Fibroblast of mammary gland (primary cell): ENCODE results near the gene DNMT1.

Experiments used
- DNase-seq: peaks from one replicate; pipeline ENCODE4 v3.0.0-alpha.2; 2010; ENCODE audit warnings: low read depth
- H3K4me3 ChIP-seq: 2 replicates; pipeline ENCODE4 v1.5.1; 2011; ENCODE audit warnings: low read depth, mild to moderate bottlenecking, low read length, moderate library complexity; ENCODE audit not compliant: control insufficient read depth
- CTCF ChIP-seq: conservative IDR thresholded peaks from 2 replicates; pipeline ENCODE4 v1.5.1; 2011; ENCODE audit warnings: low read depth, low read length, inconsistent platforms; ENCODE audit not compliant: control insufficient read depth, insufficient read depth

DNMT1 gene

GRCh38 chr19:10091895-10092641 lies 102.7 kb downstream of the DNMT1 start:
- no peak for TF ChIP-seq CTCF
- no peak for DNase-seq
- no peak overlapping the region for H3K4me3 ChIP-seq

GRCh38 chr19:10091370-10091687 lies 103.4 kb downstream of the DNMT1 start:
- no peak for TF ChIP-seq CTCF
- no peak for DNase-seq
- no peak overlapping the region for H3K4me3 ChIP-seq

- no peak for TF ChIP-seq CTCF
- no peak for DNase-seq
- H3K4me3 ChIP-seq, result no peak overlapping the region
Measured at GRCh38 chr19:10089801-10090375, 104.9 kb downstream of the DNMT1 start.

GRCh38 chr19:10088949-10089554 lies 105.7 kb downstream of the DNMT1 start:
- TF ChIP-seq CTCF, result no peak
- DNase-seq, result no peak

GRCh38 chr19:10087296-10088061 lies 107.3 kb downstream of the DNMT1 start:
- no peak overlapping the region for H3K4me3 ChIP-seq

More at GRCh38 chr19:10088949-10089554, 105.7 kb downstream of the DNMT1 start:
- no peak overlapping the region for H3K4me3 ChIP-seq

More at GRCh38 chr19:10087296-10088061, 107.3 kb downstream of the DNMT1 start:
- no peak for DNase-seq
- TF ChIP-seq CTCF, result no peak
